GM21619 (cell line): ENCODE measurements around the gene PLPPR2.
"Not testable (repeated sequence)": the region's sequence is repeated elsewhere in the genome, so short reads cannot be mapped to it uniquely, and the experiment has no call there.

Experiments
- ATAC-seq: cut with Tn5 transposase; IDR thresholded peaks from one replicate; pipeline ENCODE4 v1.9.1; 2021; ENCODE audit not compliant: unreplicated experiment

The PLPPR2 gene

GRCh38 chr19:11397089-11397610 is 41.9 kb downstream of the PLPPR2 start:
- ATAC-seq = no peak

GRCh38 chr19:11399667-11400066 is 44.4 kb downstream of the PLPPR2 start:
- ATAC-seq = no peak

DNA sequence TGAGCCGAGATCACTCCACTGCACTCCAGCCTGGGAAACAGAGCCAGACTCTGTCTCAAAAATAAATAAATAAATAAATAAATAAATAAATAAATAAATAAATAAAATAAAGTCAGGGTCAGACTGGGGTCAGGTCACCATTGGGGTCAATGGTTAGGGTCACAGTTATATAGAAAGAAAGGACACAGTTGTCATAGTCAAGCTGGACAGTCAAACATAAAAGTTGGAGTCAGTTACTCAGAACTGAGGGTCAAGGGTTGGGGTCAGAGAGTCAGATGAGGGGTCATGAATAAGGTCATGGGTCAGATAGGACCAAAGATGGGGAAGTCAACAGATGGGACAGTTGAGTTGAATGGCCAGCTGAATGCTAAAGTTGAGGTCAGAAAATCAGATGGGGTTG is 45.6 kb downstream of the PLPPR2 start:
- ATAC-seq = no peak

DNA sequence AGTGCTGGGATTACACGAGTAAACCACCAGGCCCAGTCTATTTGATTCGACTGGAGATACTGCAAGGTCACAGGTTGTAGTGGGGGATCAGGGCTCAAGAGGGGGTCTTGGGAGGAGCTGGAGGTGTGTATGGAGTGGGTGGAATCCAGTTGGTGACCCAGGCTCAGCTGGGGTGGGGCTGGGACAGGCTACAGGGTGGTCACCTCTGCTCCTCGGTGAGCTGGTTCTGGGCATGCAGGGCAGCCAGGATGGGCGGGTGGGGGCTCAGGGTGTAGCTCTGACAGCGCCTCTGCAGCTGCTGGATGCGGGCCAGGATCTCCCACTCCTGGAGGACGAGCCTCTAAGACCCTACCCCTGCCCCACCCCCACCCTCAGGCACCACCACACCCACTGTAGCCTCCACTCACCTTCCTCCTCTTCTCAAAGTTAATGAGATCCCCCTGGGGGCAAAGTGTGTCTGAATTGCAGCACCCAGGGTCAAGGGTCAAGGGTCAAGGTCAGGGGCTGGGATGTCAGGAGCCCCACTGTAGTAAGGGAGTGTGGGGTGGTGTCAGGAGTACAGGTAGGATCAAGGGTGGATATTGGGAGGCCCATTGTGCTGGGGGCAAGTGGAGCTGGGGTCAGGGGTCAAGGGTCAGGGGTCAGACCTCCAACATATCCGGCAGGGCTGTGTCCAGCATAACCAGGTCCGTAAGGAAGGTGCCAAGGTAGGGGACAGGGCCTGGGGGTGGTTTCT is 46.7 kb downstream of the PLPPR2 start:
- no peak for ATAC-seq

DNA sequence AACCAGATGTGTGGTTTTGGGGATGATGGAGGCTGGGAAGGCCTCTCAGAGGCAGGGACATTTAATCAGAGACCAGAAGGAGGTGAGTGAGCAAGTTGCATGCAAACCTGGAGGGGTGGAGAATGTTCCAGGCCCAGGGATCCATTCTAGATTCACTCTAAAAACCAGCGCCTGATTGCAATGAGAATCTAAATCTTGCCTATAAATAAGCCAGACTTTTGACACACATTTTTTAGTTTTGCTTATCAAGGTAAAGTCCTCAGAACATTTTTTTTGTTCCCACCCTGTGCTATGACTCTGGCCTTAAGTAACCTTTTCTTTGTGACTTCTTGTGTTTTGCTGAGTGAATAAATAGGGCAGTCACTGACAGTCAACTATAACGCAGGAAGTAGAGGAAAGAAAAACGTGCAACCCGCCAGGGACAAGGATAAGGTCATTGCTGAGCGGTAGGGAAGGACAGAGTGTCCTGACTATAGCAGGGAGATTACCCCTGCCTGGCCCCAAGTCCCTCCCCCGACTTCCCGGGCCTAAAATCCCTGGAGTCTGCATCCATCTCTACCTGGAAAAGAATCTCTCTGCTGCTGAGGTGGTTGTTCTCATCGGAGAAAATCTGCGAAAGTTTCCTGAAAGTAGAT is 49.5 kb downstream of the PLPPR2 start:
- ATAC-seq = no peak

GRCh38 chr19:11405846-11406643 is 50.8 kb downstream of the PLPPR2 start:
- ATAC-seq = no peak

DNA sequence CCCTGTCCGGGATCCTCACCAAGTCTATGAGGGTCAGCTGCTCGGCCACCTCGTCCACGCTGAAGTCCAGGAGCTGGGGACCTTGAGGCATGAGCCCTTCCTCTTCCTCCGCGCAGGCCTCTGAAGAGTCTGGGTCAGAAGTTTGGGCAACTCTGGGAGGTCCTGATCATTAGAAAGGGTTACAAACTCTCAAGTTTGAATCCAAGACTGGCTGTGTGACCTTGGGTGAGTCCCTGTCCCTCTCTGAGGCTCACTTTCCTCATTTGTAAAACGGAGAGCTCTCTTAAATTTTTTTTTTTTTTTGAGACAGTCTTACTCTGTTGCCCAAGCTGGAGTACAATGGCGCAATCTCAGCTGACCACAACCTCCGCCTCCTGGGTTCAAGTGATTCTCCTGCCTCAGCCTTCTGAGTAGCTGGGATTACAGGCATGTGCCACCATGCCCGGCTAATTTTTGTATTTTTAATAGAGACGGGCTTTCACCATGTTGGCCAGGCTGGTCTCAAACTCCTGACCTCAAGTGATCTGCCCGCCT is 51.5 kb downstream of the PLPPR2 start:
- ATAC-seq = not testable (repeated sequence)

DNA sequence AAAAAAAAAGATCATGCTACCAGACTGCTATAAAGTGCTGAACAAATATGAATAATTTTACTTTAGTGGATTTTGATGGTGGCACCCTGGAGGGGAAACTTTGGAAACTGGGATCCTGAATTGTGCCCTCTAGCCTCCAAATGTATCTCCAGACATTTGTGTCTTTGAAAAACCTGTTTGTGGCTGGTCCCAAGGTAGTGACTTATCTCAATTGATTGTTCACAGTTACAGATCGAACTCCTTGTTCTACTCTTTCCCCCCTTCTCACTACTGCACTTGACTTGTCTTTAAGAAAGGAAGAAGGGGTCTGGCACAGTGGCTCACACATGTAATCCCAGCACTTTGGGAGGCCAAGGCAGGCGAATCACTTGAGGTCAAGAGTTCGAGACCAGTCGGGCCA is 53.4 kb downstream of the PLPPR2 start:
- no peak for ATAC-seq

- no peak for ATAC-seq
These were observed 55.5 kb downstream of the PLPPR2 start for GRCh38 chr19:11410682-11411081.

- no peak for ATAC-seq
These were observed 59.3 kb downstream of the PLPPR2 start for GRCh38 chr19:11414544-11414943.
